Daoy (cell line): ENCODE measurements around the gene SMTN. TPM values are rescaled to one million over a fixed set of nuclear protein-coding genes. Genes with fewer than 3 reads are reported as not detected.

ENCODE experiments used
- DNase-seq: peaks from one replicate; pipeline ENCODE4 v3.0.0-alpha.2; 2015; ENCODE audit warnings: low read depth
- total RNA-seq: library from RNA; depleted of rRNA; stranded (reverse); fragments of >200 nt; shearing (Covaris generic); gene quantifications from 2 replicates; pipeline ENCODE4 v1.2.3, GENCODE V29; 2014

SMTN gene
- total RNA-seq, 1 experiment from 2014 or later: 163 TPM

DNA sequence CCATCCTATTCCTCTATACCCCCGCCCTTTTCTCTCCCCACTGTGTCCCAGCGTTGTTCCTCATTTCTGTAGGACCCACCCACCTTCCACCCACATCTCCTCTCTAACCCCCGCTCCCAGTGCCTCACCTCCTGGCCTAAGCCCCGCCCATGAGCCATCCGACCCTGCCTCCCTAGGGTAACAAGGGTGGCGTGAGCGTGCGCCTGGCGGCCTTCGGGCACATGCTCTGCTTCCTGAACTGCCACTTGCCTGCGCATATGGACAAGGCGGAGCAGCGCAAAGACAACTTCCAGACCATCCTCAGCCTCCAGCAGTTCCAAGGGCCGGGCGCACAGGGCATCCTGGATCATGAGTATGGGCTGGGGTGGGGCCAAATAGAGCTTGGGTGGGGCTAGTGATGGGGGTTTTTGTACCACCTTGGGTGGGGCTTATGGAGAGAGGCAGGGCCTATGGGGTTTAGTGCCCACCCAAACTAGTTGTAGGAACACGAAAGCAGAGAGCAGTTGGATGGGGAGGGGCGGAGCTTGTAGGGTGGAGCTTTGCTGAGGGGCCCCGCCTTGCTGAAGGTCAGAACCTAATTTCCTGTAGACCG lies 46.2 kb downstream of the SMTN start:
- no peak for DNase-seq

GRCh38 chr22:31128156-31128555 lies 47.0 kb downstream of the SMTN start:
- DNase-seq: no peak

DNA sequence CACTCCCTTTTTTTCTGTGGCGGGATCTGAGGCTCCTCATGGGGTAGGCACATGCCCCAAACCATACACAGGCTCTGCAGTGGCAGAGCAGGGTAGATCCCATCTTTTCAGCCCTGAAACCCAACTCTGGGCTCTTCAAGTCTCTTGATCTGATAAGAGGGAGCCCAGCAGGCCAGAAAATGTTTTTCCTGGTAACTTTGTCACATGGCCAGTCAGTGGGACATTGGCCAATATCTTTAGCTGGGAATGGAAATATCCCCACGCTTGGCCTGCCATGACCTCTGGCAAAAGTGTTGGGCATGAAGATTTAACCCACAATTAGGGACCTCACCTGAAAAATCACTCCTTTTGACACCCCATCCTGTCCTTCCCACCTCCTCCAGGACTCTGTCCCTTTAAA lies 49.8 kb downstream of the SMTN start:
- no peak for DNase-seq

DNA sequence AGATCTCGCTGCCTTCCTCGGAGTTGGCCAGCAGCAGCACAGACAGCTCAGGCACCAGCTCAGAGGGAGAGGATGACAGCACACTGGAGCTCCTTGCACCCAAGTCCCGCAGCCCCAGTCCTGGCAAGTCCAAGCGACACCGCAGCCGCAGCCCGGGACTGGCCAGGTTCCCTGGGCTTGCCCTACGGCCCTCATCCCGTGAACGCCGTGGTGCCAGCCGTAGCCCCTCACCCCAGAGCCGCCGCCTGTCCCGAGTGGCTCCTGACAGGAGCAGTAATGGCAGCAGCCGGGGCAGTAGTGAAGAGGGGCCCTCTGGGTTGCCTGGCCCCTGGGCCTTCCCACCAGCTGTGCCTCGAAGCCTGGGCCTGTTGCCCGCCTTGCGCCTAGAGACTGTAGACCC lies 52.8 kb downstream of the SMTN start:
- DNase-seq: no peak

- DNase-seq: no peak
These were observed 53.6 kb downstream of the SMTN start for GRCh38 chr22:31134688-31135087.

DNA sequence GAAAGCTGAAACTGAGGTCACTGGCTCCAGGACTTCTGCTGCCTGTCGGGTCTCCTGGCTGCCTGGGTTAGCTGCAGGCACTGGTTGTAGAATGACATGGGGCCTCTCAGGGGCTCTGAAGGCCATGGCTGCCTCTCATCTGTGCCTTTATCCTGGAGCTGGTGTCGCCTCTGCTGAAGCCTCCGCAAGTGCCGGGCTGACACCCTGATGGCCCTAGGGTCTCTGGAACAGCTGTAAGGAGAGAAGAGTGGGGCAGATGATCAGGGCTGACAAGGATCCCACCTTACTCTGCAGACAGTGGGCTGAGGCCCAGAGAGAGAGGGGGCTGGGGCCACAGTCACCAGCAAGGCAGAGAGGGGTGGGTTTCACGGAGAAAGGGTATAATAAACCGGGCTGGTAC lies 54.6 kb downstream of the SMTN start:
- no peak for DNase-seq

- no peak for DNase-seq
These were observed 55.0 kb downstream of the SMTN start for GRCh38 chr22:31136155-31136554.

- DNase-seq: no peak
These were observed 55.6 kb downstream of the SMTN start for GRCh38 chr22:31136711-31137110.

DNA sequence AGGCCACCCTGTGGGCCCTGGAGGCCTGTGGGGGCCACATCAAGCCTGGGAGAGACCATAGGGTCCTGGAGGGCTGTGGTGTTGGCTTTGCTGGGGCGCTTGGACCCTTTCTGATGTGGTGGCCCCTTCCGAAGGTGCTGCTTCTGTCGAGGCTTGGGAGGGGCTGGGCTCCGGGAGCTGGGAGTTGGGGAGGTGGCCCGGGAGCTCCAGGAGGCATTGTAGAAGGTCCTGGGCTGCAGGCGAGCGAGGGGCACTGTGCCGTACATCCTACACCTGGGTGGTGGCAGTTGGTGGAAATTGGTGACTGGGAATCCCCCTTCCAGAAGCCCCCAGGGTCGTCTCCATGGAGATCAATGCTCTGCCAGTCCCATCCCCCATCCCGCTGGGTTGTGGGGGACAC lies 56.6 kb downstream of the SMTN start:
- no peak for DNase-seq

- no peak for DNase-seq
These were observed 57.0 kb downstream of the SMTN start for GRCh38 chr22:31138126-31138525.

DNA sequence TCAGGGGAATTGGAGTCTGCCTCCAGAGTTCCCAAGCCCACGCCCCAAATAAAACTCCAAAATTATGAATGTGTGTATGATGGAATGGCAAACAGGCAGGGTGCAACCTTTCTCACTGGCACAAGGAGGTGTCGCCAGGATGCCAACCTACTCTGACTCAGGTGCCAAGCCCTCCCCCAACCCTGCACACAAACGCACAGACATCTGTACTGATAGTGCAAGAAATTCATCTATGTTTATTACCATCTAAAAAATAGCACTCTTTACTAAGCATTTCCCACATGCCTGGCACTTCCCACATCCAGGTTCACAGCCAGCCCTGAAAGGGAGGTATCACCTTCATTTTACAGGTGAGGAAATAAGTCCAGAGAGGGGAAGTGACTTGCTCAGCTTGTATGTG lies 57.9 kb downstream of the SMTN start:
- no peak for DNase-seq

GRCh38 chr22:31139866-31140716 lies 59.0 kb downstream of the SMTN start, which contains the start of gene PLA2G3:
Gene PLA2G3, minus strand, starts transcription at chr22:31140508. Its CDS starts 154 bp downstream, at chr22:31140354.
- DNase-seq: peak; percentile 79

- no peak for DNase-seq
These were observed 59.6 kb downstream of the SMTN start for GRCh38 chr22:31140746-31141145.

GRCh38 chr22:31141551-31141950 lies 60.4 kb downstream of the SMTN start:
- DNase-seq: no peak

DNA sequence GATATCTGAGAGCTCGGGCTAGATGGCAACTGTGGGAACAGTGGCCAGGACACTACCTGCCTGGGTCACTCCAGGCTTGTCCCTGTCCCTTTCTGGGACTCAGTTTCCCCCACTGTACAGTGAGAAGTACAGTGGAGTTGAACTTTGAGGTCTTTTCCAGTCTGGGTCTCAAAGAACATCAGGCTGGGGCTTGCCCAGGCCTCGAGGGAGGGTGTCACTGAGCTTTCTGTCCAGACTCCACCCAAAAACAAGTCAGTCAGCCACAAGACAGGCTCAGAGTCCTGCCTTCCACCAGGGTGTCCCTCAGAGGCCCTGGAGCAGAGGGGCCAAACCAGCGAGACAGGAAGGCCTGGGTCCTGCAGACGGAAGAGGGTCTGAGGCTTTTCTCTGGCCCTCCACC lies 61.2 kb downstream of the SMTN start:
- no peak for DNase-seq

DNA sequence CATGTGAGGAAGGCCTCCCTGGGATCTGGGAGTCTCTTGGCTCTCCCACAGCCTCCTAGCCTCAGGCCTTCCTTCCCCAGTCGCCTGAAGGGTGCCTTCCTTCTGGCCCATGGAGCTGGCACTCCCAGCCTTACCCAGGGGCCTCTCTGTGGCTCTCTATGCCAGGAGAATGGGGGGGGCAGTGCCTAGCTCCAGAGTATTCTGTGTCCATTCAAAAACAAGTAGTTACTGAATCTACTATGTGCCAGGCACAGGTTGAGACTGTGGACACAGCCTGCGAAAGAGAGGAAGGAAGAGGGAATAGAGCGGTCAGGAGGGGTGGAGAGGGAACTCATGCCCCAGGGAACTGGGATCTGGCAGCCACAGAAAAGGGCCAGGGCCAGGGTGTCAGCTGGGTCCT lies 61.9 kb downstream of the SMTN start:
- no peak for DNase-seq

- no peak for DNase-seq
These were observed 62.4 kb downstream of the SMTN start for GRCh38 chr22:31143537-31143936.

- no peak for DNase-seq
These were observed 63.1 kb downstream of the SMTN start for GRCh38 chr22:31144223-31144622.

DNA sequence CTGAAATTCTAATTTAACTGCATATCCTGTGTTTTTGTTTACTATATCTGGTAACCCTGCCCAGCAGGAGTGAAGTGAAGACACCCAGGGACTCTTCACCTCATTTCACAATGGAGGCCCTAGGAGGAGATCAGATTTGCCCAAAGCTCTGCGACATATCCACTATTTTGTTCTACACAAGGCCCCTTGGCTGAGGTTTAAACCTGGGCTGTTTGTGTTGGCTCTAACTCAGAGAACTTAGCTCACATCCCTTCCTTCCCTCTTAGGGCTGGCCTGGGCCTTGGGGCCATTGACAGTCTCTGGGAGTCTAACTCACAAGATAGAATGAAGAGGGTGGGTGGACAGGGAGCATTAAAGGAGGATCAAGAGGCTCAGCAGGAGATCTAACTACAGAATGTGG lies 67.4 kb downstream of the SMTN start:
- no peak for DNase-seq

DNA sequence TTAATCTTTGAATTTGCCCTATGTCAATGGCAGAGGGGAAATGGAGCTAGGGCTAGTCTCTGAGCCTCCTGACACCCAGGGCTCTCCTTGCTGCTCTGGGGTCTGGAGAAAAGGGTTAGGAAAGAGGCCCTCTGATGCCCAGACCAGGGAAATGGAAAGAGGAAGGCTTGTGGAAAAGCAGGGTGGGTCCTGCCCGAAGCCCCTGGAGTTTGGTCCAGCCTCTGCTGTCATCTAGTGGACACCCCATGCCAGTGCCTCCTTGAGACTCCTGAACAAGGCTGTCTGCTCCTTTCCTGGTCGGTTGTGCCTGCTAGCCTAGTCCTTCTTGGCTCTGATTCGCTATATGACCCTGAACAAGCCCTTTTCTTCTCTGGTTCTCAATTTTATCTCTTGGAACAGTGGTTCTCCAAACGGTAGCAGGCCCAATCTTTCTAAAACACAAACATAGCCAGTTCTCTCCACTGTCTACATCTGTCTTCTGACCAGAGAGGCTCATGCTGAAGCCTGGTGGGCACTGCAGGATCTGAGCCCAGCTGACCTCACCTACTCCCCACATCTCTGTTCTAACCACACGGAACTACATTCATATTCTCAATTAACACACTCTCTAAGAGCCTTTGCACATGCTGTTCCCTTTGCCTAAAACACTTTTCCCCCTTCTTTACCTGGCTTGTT lies 68.0 kb downstream of the SMTN start:
- DNase-seq: peak; percentile 63

DNA sequence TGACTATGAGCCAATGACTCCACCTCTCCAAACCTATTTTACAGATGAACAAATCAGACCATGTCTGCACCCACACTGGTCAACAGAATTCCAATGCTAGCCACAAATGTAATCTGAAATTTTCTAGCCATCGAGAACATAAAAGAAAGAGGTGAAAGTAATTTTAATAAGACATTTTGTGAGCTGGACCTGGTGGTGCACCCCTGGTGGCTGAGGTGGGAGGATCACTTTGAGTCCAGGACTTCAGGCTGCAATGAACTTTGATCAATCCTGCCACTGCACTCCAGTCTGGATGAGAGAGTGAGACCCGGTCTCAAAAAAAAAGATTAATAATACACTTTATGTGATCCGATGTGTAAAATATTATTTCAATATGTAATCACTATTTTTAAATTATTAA lies 69.5 kb downstream of the SMTN start:
- DNase-seq: no peak

GRCh38 chr22:31151872-31152271 lies 70.8 kb downstream of the SMTN start:
- DNase-seq: no peak

GRCh38 chr22:31153357-31153756 lies 72.2 kb downstream of the SMTN start:
- DNase-seq: no peak
